Right lobe of liver (tissue), 4 donors: Measurements from ENCODE around the gene NKD2.

ENCODE experiments used
- POLR2A ChIP-seq: fragments of 450-650 bp; IDR thresholded peaks from one replicate; pipeline ENCODE4 v1.6.1; 2017; ENCODE audit warnings: antibody characterized with exemption, mild to moderate bottlenecking
- TF ChIP-seq, protein P1 (sequence below), 4 donors: fragments of 200-600 bp in 3 of 4; fragments of 450-650 bp in 1 of 4; IDR thresholded peaks; one replicate each; pipeline versions ENCODE4 v1.5.1 to v1.8.0; 2016 to 2022; ENCODE audit warnings: antibody characterized with exemption in 4 of 4, mild to moderate bottlenecking in 2 of 4
- donor health status: DM: no; HTN: no; CAD: no.
- donor health status: DM: no; HTN: no; CAD: no.
- donor health status: DM: no; HTN: yes; CAD: no.

GRCh38 chr5:981456-981855 is 27.1 kb upstream of the NKD2 start:
- TF ChIP-seq, protein P1, sequence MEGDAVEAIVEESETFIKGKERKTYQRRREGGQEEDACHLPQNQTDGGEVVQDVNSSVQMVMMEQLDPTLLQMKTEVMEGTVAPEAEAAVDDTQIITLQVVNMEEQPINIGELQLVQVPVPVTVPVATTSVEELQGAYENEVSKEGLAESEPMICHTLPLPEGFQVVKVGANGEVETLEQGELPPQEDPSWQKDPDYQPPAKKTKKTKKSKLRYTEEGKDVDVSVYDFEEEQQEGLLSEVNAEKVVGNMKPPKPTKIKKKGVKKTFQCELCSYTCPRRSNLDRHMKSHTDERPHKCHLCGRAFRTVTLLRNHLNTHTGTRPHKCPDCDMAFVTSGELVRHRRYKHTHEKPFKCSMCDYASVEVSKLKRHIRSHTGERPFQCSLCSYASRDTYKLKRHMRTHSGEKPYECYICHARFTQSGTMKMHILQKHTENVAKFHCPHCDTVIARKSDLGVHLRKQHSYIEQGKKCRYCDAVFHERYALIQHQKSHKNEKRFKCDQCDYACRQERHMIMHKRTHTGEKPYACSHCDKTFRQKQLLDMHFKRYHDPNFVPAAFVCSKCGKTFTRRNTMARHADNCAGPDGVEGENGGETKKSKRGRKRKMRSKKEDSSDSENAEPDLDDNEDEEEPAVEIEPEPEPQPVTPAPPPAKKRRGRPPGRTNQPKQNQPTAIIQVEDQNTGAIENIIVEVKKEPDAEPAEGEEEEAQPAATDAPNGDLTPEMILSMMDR (IDR thresholded peaks at IDR 0.05): no peak
- TF ChIP-seq POLR2A: no peak
